GM21367 (cell line): Measurements from ENCODE around the gene ACAP1.

ENCODE experiments used
- ATAC-seq: cut with Tn5 transposase; IDR thresholded peaks from one replicate; pipeline ENCODE4 v1.9.1; 2021; ENCODE audit not compliant: unreplicated experiment

Gene ACAP1

DNA sequence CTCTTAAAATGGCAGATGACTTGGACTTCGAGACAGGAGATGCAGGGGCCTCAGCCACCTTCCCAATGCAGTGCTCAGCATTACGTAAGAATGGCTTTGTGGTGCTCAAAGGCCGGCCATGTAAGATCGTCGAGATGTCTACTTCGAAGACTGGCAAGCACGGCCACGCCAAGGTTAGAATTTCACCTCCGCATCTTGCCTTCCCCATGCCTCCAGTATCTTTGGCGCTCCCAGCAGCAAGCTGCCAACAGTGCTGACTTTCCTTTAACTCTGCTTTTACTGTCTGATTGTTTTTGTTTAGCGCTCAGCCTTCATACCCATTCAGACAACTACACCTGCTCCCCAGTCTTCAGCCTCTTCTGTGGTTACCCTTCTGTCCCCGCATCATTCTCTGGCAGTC lies 26.7 kb upstream of the ACAP1 start:
- no peak for ATAC-seq

- no peak for ATAC-seq
These were observed 25.1 kb upstream of the ACAP1 start for GRCh38 chr17:7311110-7311705.

DNA sequence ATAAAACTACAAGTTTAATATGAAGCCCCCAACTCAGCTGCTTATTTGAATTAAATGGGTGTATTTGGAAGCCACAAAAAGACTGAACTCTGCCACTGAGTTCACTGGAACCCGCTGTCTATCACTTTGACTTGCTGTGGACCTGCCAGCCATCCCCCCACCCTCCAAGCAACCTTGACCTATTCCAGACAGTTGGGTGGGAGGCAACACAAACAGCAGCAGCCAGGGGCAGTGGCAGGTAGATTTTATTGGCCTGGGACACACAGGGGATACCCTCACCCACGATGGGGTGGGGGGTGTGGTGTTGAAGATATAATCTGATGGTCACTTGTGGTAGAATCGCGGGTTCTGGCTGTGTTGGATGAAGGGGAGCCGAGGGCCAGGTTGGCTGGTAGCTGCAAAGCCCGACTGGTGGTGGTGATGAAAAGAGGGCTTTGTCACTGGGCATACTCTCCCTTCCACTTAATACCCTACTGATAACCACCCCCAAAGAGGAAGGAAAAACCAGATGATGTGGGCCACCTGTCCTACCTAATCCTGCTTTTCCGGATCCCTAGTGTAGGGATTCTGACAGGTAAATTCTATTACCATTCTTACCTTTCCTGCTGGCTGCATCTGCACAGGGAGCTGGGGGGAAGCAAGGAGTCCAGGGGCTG lies 23.8 kb upstream of the ACAP1 start:
- no peak for ATAC-seq

GRCh38 chr17:7313088-7313889 lies 23.0 kb upstream of the ACAP1 start:
- no peak for ATAC-seq

- ATAC-seq = no peak
These were observed 22.2 kb upstream of the ACAP1 start for GRCh38 chr17:7313890-7314718.

DNA sequence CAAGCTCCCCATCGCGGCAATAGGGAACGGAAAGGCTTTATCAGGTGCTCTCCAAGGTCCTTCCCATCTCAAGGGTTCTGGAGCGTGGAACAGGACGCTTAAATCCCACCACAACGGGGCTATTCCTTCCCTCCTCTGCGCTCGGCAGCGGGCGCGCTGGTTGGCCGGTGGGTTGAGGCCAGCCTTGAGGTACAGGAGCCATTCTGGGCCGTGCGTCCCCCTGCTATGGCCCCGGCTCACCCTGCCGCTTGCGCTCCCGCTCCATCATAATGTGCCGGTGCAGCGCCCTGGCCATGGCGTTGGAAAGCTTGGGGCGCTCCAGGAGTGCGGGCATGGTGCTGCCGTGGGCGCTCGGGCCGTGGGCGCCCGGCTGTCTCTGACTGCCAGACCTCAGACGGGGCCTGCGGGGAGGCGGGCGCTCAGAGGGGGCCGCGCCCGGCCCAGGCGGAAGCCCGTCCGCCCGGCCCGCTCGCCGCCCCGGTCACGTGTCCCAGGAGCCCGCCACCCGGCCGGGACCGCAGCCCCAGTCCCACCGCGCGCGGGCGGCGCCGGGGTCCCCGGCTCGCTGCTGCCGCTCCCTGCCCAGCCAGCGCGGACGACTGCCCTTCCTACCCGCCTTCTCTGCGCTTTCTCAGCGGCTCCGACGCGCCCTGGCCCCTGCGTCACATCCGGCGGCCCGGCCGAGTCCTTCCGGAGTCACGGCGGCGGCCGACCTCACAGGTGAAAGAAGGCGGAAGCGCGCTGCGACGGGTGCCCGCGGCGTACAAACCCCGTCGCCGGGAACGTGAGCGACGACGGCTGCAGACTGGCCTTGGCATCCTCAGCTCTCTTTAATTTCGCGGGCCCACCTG lies 21.4 kb upstream of the ACAP1 start, which contains the start of gene GPS2:
GPS2 (minus strand) TSS at position 642 of the 851 bp plus-strand sequence; CDS start at position 334, 308 bp downstream.
- peak; percentile 50 for ATAC-seq

GRCh38 chr17:7315570-7316235 lies 20.6 kb upstream of the ACAP1 start:
- ATAC-seq = no peak

- no peak for ATAC-seq
These were observed 19.0 kb upstream of the ACAP1 start for GRCh38 chr17:7317161-7317803.

DNA sequence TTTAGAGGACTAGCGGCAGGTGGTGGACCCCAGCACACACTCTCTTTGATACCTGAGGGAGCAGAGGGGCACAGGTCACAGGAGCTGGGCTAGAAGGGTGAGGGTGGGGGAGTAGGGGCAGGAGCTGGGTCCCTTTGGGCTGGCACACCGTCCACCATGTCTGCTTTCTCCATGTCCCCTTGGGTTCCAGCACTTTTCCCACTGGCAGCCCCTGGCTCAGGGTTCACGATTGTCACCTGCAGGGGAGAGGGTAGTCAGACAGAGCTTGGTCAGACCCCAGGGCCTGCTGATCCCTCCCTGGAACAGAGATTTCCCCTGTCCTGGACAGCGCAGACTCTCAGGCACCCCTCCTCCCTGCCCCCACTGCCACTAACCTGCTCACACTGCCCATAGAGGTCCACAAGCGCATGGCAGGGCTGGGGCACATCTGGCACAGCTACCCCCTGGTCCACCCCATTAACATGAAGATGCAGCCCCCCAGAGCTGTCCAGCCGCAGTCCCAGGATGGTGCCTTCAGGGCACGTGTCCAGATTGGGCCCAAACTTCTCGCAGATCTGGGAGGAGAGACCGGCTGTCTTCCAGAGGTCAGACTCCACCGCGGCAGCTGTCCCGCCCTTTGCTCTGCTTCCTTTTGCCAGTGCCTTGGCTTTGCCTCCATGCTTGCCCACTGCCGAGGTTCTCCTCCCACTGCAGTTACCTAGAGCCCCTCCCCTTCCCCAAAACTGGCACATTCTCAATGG lies 18.0 kb upstream of the ACAP1 start:
- no peak for ATAC-seq

DNA sequence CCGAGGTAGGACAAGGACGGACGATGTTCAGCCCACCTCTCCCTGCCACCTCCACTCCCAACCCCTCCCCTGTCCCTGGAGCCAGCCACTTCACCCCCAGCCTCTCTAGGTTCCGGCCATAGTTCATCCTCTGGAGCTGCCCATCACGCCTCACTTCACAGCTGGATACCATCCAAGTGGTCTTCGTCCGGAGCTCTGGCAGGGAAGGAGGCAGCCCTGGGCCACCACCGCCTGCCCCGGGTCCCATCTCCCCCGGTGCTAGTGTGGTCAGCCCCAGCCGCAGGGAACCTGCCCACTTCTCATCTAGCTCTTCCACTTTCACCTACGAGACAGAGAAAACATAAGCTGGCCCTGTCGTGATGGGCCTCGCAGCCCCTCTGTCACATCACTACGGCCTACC lies 14.9 kb upstream of the ACAP1 start:
- ATAC-seq = no peak

- ATAC-seq = no peak
These were observed 13.7 kb upstream of the ACAP1 start for GRCh38 chr17:7322520-7323194.

DNA sequence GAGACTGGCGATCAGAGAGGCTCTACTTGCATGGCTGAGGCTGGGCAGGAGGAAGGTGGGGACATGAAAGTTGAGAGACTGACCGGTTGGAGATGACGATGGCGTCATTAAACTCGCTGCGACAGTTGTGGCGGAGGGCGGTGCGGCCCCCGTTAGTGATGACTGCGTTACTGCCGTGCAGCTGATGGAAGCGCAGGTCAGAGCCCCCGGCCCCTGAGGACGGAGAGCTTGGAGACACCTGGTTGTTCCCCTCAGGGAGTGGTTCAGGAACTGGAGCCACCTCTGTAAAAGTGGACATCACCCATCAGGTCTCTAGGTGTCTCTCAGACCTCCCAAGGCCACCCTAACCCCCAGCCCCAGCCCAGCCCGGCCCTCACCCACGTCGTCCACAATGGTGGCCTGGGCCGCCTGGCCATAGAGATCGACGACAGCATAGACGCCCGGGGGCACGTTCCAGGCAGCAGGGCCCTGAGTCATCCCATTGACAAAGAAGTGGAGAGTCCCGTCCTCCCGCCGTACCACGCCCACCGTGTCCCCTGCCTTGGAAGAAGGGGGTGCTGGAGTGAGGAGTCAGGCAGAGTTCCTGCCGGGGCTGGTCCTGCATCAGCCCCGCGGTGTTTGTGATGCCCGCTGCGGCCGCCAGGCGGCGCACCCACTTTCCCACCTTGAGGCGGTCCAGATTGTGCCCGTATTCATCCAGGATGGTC lies 12.4 kb upstream of the ACAP1 start:
- ATAC-seq = no peak

DNA sequence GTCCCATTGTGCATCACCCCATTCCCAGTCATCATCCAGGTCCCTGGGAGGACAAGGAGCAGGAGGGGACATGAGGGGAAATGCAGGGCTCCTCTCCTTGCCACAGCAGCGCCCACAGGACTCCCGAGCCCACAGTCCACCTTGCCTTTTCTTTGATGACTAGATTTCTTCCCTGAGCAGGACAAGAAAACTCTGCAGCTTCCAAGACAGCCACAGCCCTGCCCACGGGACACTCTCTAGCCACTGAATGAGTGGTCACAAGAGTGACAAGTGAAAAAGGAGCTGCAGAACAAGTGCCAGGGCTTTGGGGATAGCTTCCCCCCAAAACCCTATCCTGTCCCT lies 11.9 kb upstream of the ACAP1 start:
- ATAC-seq = no peak

- no peak for ATAC-seq
These were observed 11.2 kb upstream of the ACAP1 start for GRCh38 chr17:7325031-7325528.

- no peak for ATAC-seq
These were observed 10.1 kb upstream of the ACAP1 start for GRCh38 chr17:7326186-7326585.

- ATAC-seq = no peak
These were observed 9.3 kb upstream of the ACAP1 start for GRCh38 chr17:7327056-7327455.

DNA sequence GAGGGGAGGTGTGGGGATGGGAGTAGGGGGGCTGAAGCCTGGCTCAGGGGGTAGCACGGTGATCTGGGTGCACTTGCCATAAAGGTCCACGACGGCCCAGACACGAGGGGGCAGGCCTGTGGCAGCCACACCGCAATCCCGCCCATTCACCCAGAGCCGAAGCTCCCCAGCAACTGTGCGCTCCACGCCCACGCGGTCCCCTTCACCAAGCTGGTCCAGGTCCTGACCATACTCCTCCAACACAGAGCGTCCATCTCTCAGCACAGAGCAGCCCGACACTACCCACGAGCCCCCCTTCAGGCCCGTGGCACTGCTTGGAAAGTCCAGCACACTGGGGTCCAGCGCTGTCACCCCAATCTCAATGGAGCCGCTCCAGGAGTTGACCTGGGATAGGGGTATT lies 8.8 kb upstream of the ACAP1 start:
- no peak for ATAC-seq
